ENCODE results near the gene ARHGEF28. TPM values are rescaled to one million over a fixed set of nuclear protein-coding genes. Genes with fewer than 3 reads are reported as not detected.

The ARHGEF28 gene
- total and polyA plus RNA-seq, 2 of the 13 experiments (the other 11 are each of a cell fraction or from before 2014, with no cell fraction given) = 17.4 to 34.1 TPM

DNA sequence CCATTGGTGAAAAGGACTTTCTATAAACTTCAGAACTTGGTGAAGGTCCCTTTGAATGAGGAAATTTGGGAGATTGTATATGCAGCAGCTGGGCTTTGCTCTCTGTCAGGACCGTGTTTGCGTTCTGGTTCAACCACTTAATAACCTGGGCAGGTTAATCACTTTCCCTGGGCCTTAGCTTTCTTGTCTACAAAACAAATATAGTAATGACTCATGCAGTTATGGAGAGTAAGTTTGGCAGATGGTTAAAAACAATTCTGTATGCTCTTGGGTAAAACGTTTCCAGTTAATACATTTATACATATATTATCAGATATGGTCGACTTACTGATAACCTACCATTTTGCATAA lies 197.0 kb downstream of the ARHGEF28 start (continued):
- TF ChIP-seq, protein P1, sequence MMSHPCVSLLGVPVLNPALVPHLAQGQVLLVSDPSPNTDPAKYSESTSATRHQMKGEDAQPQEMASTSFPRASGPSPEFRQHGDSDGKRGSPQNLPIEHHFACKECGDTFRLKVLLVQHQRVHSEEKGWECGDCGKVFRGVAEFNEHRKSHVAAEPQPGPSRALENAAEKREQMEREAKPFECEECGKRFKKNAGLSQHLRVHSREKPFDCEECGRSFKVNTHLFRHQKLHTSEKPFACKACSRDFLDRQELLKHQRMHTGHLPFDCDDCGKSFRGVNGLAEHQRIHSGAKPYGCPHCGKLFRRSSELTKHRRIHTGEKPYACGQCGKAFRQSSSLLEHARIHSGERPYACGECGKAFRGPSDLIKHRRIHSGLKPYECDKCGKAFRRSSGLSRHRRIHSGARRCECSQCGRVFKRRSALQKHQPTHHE (CRISPR knock-in tag; IDR thresholded peaks at IDR 0.05; ENCODE audit: borderline replicate concordance) = no peak
- TF ChIP-seq REPIN1 (CRISPR knock-in tag; IDR thresholded peaks at IDR 0.05; ENCODE audit: borderline replicate concordance, low read depth) (no peak), FOSL1 (CRISPR knock-in tag; IDR thresholded peaks at IDR 0.05; ENCODE audit: borderline replicate concordance) (peak; percentile 34; the same call in 1 of the 2 replicates), FOSL2 (CRISPR knock-in tag; IDR thresholded peaks at IDR 0.05) (peak; percentile 85), JUND (CRISPR knock-in tag; IDR thresholded peaks at IDR 0.05) (0 out of 2 replicates have a peak, but pooled peaks have one; percentile 42), HOXA5 (CRISPR knock-in tag; IDR thresholded peaks at IDR 0.05) (peak; percentile 27; the same call in 1 of the 2 replicates)
- TF ChIP-seq, protein P2, sequence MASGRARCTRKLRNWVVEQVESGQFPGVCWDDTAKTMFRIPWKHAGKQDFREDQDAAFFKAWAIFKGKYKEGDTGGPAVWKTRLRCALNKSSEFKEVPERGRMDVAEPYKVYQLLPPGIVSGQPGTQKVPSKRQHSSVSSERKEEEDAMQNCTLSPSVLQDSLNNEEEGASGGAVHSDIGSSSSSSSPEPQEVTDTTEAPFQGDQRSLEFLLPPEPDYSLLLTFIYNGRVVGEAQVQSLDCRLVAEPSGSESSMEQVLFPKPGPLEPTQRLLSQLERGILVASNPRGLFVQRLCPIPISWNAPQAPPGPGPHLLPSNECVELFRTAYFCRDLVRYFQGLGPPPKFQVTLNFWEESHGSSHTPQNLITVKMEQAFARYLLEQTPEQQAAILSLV (CRISPR knock-in tag; IDR thresholded peaks at IDR 0.05; ENCODE audit: borderline replicate concordance) = no peak
- TF ChIP-seq, protein P3, sequence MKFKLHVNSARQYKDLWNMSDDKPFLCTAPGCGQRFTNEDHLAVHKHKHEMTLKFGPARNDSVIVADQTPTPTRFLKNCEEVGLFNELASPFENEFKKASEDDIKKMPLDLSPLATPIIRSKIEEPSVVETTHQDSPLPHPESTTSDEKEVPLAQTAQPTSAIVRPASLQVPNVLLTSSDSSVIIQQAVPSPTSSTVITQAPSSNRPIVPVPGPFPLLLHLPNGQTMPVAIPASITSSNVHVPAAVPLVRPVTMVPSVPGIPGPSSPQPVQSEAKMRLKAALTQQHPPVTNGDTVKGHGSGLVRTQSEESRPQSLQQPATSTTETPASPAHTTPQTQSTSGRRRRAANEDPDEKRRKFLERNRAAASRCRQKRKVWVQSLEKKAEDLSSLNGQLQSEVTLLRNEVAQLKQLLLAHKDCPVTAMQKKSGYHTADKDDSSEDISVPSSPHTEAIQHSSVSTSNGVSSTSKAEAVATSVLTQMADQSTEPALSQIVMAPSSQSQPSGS (CRISPR knock-in tag; IDR thresholded peaks at IDR 0.05) = no peak; the same call in 1 of the 2 replicates
- TF ChIP-seq, protein P4, sequence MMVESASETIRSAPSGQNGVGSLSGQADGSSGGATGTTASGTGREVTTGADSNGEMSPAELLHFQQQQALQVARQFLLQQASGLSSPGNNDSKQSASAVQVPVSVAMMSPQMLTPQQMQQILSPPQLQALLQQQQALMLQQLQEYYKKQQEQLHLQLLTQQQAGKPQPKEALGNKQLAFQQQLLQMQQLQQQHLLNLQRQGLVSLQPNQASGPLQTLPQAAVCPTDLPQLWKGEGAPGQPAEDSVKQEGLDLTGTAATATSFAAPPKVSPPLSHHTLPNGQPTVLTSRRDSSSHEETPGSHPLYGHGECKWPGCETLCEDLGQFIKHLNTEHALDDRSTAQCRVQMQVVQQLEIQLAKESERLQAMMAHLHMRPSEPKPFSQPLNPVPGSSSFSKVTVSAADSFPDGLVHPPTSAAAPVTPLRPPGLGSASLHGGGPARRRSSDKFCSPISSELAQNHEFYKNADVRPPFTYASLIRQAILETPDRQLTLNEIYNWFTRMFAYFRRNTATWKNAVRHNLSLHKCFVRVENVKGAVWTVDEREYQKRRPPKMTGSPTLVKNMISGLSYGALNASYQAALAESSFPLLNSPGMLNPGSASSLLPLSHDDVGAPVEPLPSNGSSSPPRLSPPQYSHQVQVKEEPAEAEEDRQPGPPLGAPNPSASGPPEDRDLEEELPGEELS (CRISPR knock-in tag; IDR thresholded peaks at IDR 0.05) = peak; percentile 16; the same call in 1 of the 2 replicates
- TF ChIP-seq, protein P5, sequence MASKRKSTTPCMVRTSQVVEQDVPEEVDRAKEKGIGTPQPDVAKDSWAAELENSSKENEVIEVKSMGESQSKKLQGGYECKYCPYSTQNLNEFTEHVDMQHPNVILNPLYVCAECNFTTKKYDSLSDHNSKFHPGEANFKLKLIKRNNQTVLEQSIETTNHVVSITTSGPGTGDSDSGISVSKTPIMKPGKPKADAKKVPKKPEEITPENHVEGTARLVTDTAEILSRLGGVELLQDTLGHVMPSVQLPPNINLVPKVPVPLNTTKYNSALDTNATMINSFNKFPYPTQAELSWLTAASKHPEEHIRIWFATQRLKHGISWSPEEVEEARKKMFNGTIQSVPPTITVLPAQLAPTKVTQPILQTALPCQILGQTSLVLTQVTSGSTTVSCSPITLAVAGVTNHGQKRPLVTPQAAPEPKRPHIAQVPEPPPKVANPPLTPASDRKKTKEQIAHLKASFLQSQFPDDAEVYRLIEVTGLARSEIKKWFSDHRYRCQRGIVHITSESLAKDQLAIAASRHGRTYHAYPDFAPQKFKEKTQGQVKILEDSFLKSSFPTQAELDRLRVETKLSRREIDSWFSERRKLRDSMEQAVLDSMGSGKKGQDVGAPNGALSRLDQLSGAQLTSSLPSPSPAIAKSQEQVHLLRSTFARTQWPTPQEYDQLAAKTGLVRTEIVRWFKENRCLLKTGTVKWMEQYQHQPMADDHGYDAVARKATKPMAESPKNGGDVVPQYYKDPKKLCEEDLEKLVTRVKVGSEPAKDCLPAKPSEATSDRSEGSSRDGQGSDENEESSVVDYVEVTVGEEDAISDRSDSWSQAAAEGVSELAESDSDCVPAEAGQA (IDR thresholded peaks at IDR 0.05; ENCODE audit: low read depth) = no peak
- TF ChIP-seq, protein P5 (CRISPR knock-in tag; IDR thresholded peaks at IDR 0.05; ENCODE audit: borderline replicate concordance) = 0 out of 2 replicates have a peak, but pooled peaks have one; percentile 1
- TF ChIP-seq, protein P6, sequence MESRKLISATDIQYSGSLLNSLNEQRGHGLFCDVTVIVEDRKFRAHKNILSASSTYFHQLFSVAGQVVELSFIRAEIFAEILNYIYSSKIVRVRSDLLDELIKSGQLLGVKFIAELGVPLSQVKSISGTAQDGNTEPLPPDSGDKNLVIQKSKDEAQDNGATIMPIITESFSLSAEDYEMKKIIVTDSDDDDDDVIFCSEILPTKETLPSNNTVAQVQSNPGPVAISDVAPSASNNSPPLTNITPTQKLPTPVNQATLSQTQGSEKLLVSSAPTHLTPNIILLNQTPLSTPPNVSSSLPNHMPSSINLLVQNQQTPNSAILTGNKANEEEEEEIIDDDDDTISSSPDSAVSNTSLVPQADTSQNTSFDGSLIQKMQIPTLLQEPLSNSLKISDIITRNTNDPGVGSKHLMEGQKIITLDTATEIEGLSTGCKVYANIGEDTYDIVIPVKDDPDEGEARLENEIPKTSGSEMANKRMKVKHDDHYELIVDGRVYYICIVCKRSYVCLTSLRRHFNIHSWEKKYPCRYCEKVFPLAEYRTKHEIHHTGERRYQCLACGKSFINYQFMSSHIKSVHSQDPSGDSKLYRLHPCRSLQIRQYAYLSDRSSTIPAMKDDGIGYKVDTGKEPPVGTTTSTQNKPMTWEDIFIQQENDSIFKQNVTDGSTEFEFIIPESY (CRISPR knock-in tag; IDR thresholded peaks at IDR 0.05) = no peak
